Caco-2 (cell line): ENCODE data around the gene CAPRIN1. TPM values are rescaled to one million over a fixed set of nuclear protein-coding genes. Genes with fewer than 3 reads are reported as not detected.
A peak's percentile ranks its signal among the peaks of the same experiment; 100 is the strongest.

Source experiments
- Bru-seq: library from RNA; stranded (reverse); fragments of 400-500 nt; gene quantifications from one replicate; lab custom pipeline; 2021; lab: Mats Ljungman, UMichigan
- BruChase-seq, 2 experiments: library from RNA; stranded (reverse); fragments of 400-500 nt; gene quantifications; one replicate each; lab custom pipeline; 2021; lab: Mats Ljungman, UMichigan
- BruUV-seq: library from RNA; stranded (reverse); fragments of 400-500 nt; replicated peaks from 2 replicates; lab custom pipeline; 2021; lab: Mats Ljungman, UMichigan
- CTCF ChIA-PET: fragments of 300-600 bp; sonication (Branson Sonifier 250); formaldehyde crosslinking; loops from one replicate; lab custom pipeline; 2022; ENCODE audit warnings: antibody characterized with exemption; lab: Charles Lee
- POLR2A ChIA-PET: fragments of 300-600 bp; sonication (Branson Sonifier 250); formaldehyde crosslinking; loops from one replicate; lab custom pipeline; 2022; ENCODE audit warnings: antibody characterized with exemption; lab: Charles Lee
- DNase-seq, 2 experiments: peaks; one replicate each; pipeline versions ENCODE4 v3.0.0 to v3.0.0-alpha.2; 2020 to 2022
- H3K27me3 ChIP-seq: replicated peaks from 2 replicates; pipeline ENCODE4 v1.6.0; 2011; ENCODE audit warnings: low read length; ENCODE audit not compliant: control insufficient read depth, insufficient read depth
- H3K36me3 ChIP-seq: 2 replicates; pipeline ENCODE4 v1.5.1; 2011; ENCODE audit warnings: low read length; ENCODE audit not compliant: control insufficient read depth, insufficient read depth
- H3K4me1 ChIP-seq: fragments of 250-450 bp; sonication (Bioruptor Pico); 2 replicates; pipeline ENCODE4 v1.5.1; 2020; ENCODE audit warnings: mild to moderate bottlenecking
- H3K4me3 ChIP-seq: 2 replicates; pipeline ENCODE4 v1.5.1; 2011; ENCODE audit warnings: low read depth, mild to moderate bottlenecking, control low read depth, low read length
- H3K9me3 ChIP-seq: fragments of 250-450 bp; sonication (Bioruptor Pico); 2 replicates; pipeline ENCODE4 v1.5.1; 2020; ENCODE audit warnings: mild to moderate bottlenecking, moderate library complexity
- H3K27ac Mint-ChIP-seq: one replicate; pipeline ENCODE4 v1.8.0; 2022; ENCODE audit warnings: mixed read lengths; ENCODE audit not compliant: unreplicated experiment
- H3K27me3 Mint-ChIP-seq: one replicate; pipeline ENCODE4 v1.8.0; 2022; ENCODE audit warnings: mixed read lengths; ENCODE audit not compliant: insufficient read depth, unreplicated experiment
- H3K36me3 Mint-ChIP-seq: one replicate; pipeline ENCODE4 v1.8.0; 2022; ENCODE audit warnings: mild to moderate bottlenecking, mixed read lengths; ENCODE audit not compliant: insufficient read depth, unreplicated experiment
- H3K4me1 Mint-ChIP-seq: one replicate; pipeline ENCODE4 v1.8.0; 2022; ENCODE audit warnings: low read depth, mixed read lengths; ENCODE audit not compliant: unreplicated experiment
- H3K4me3 Mint-ChIP-seq: one replicate; pipeline ENCODE4 v1.8.0; 2022; ENCODE audit warnings: mild to moderate bottlenecking, moderate library complexity, mixed read lengths; ENCODE audit not compliant: unreplicated experiment
- H3K9me3 Mint-ChIP-seq: one replicate; pipeline ENCODE4 v1.8.0; 2022; ENCODE audit warnings: mixed read lengths; ENCODE audit not compliant: unreplicated experiment
- intact Hi-C: fragments of 100-400 bp; cut with micrococcal nuclease; formaldehyde crosslinking; loops from one replicate; pipeline ENCODE4 v1.10.0; 2022; ENCODE audit not compliant: unreplicated experiment
- long read RNA-seq: library from polyadenylated mRNA; stranded (forward); transcript quantifications from one replicate; pipeline ENCODE4 v2.0.0, GENCODE V29; 2022
- total RNA-seq: library from RNA; stranded (reverse); gene quantifications from 2 replicates; pipeline ENCODE4 v1.2.3, GENCODE V29; 2022
- TF ChIP-seq, protein P1 (sequence below), 2 experiments: fragments of 200-600 bp in 1 of 2; IDR thresholded peaks; 1 replicate in 1 of 2; 2 replicates in 1 of 2; pipeline versions ENCODE4 v1.5.1 to v1.8.0; 2011 to 2022; ENCODE audit warnings: antibody characterized with exemption in 1 of 2, control low read depth in 1 of 2, inconsistent platforms in 1 of 2, low read depth in 1 of 2, low read length in 1 of 2, mild to moderate bottlenecking in 1 of 2, moderate library complexity in 1 of 2; ENCODE audit not compliant: insufficient read depth in 1 of 2, severe bottlenecking in 1 of 2, unreplicated experiment in 1 of 2

The CAPRIN1 gene, protein sequence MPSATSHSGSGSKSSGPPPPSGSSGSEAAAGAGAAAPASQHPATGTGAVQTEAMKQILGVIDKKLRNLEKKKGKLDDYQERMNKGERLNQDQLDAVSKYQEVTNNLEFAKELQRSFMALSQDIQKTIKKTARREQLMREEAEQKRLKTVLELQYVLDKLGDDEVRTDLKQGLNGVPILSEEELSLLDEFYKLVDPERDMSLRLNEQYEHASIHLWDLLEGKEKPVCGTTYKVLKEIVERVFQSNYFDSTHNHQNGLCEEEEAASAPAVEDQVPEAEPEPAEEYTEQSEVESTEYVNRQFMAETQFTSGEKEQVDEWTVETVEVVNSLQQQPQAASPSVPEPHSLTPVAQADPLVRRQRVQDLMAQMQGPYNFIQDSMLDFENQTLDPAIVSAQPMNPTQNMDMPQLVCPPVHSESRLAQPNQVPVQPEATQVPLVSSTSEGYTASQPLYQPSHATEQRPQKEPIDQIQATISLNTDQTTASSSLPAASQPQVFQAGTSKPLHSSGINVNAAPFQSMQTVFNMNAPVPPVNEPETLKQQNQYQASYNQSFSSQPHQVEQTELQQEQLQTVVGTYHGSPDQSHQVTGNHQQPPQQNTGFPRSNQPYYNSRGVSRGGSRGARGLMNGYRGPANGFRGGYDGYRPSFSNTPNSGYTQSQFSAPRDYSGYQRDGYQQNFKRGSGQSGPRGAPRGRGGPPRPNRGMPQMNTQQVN
- total RNA-seq = 217 and 224 TPM in 2 replicates
- Bru-seq, nascent RNA = percentile 98 among the genes with signal in this experiment
- BruChase-seq, experiment 1, labeled RNA remaining after a 2-hour chase = percentile 97 among the genes with signal in this experiment
- percentile 97 among the genes with signal in this experiment for BruChase-seq, experiment 2, labeled RNA remaining after a 6-hour chase
- long read RNA-seq, full-length matches to known transcripts = 161 of 192 reads
- long read RNA-seq, partial matches to known transcripts = 21 of 192 reads
- long read RNA-seq, other reads (novel, unspliced or antisense) = 10 of 192 reads

DNA sequence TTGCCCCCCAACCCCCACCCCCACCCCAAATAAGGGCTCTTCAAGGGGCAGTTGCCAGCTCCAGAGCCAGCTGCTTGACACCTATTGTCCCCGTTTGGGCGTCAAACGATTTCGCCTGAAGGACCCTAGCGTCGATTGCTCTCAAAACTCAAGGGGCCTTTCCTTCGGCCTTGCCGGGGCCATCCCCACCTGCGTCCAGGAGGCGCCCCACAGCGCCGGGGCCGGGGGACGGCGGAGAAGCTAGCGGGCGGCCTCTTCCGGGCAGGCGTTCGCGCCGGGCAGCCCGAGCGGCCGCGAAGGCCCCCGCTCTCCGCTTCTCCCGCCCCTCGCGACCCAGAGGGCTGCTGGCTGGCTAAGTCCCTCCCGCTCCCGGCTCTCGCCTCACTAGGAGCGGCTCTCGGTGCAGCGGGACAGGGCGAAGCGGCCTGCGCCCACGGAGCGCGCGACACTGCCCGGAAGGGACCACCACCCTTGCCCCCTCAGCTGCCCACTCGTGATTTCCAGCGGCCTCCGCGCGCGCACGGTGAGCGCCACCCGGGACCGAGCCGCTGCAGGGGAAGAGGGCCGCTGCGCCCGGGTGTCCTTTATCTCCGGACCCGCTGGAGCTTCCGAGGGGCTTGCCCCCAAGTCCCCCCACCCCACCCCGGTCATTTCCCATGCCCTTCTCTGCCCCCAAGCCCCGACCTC lies at the start of gene CAPRIN1:
Gene CAPRIN1, plus strand, starts transcription at position 383 of the 687 bp plus-strand sequence. CDS start 690 bp downstream, outside the sequence.
- Mint-ChIP-seq H3K9me3 (no peaks in the 10 kb centered on the region), H3K27me3 (no peaks in the 10 kb centered on the region), H3K27ac (peak within 1 kb of the TSS; percentile 97), H3K36me3 (peaks cover 35% of the 10 kb centered on the region), H3K4me1 (peaks cover 14% of the 10 kb centered on the region), H3K4me3 (peak within 1 kb of the TSS; percentile 98)
- peaks cover 2% of the 10 kb centered on the region for H3K36me3 ChIP-seq
- no peaks in the 10 kb centered on the region for H3K27me3 ChIP-seq
- ChIA-PET CTCF (interaction anchor here (0.9 to 1.4 kb wide), 3 partner anchors 23 to 123 kb away, joined by 3 to 7 read pairs (median 3); partner anchors contain the start of gene NAT10), POLR2A (interaction anchor here (0.5 to 1.6 kb wide), 7 partner anchors 11 to 734 kb away, joined by 3 to 14 read pairs (median 6); partner anchors contain the start of gene NAT10)
- H3K4me1 ChIP-seq = peaks cover 19% of the 10 kb centered on the region
- H3K4me3 ChIP-seq = peak within 1 kb of the TSS; percentile 94
- TF ChIP-seq, protein P1, sequence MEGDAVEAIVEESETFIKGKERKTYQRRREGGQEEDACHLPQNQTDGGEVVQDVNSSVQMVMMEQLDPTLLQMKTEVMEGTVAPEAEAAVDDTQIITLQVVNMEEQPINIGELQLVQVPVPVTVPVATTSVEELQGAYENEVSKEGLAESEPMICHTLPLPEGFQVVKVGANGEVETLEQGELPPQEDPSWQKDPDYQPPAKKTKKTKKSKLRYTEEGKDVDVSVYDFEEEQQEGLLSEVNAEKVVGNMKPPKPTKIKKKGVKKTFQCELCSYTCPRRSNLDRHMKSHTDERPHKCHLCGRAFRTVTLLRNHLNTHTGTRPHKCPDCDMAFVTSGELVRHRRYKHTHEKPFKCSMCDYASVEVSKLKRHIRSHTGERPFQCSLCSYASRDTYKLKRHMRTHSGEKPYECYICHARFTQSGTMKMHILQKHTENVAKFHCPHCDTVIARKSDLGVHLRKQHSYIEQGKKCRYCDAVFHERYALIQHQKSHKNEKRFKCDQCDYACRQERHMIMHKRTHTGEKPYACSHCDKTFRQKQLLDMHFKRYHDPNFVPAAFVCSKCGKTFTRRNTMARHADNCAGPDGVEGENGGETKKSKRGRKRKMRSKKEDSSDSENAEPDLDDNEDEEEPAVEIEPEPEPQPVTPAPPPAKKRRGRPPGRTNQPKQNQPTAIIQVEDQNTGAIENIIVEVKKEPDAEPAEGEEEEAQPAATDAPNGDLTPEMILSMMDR (IDR thresholded peaks at IDR 0.05; ENCODE audit: insufficient read depth in 1 of 2, low read depth in 1 of 2, low read length in 1 of 2, severe bottlenecking in 1 of 2, unreplicated experiment in 1 of 2) = peak in 1 of 2 experiments; percentile 13
- peak; percentile 97 to 98 for DNase-seq
- no peaks in the 10 kb centered on the region for H3K9me3 ChIP-seq
- intact Hi-C loops = loop anchor here (1.0 to 5.0 kb wide), 4 partner anchors 15 to 306 kb away; partner anchors contain the start of genes ABTB2 and NAT10
- BruUV-seq = no TSS peak

- Histone ChIP-seq H3K36me3 (no peaks in the 10 kb centered on the region), H3K9me3 (no peaks in the 10 kb centered on the region), H3K4me3 (no peak overlapping the region), H3K27me3 (no peaks in the 10 kb centered on the region), H3K4me1 (peaks cover 6% of the 10 kb centered on the region; the same call in 1 of the 2 replicates)
- no peaks in the 10 kb centered on the region for H3K36me3 Mint-ChIP-seq
- H3K4me3 Mint-ChIP-seq = no peak overlapping the region
- TF ChIP-seq, protein P1 (IDR thresholded peaks at IDR 0.05; ENCODE audit: insufficient read depth in 1 of 2, low read depth in 1 of 2, low read length in 1 of 2, severe bottlenecking in 1 of 2, unreplicated experiment in 1 of 2) = no peak
- H3K27me3 Mint-ChIP-seq = peaks cover 4% of the 10 kb centered on the region
- peaks cover 7% of the 10 kb centered on the region for H3K4me1 Mint-ChIP-seq
- ChIA-PET POLR2A (no interaction called here), CTCF (no interaction called here)
- no TSS peak for BruUV-seq
- peak in 1 of 2 experiments; percentile 11 for DNase-seq
- no peaks in the 10 kb centered on the region for H3K9me3 Mint-ChIP-seq
- intact Hi-C loops = no loop called here
- H3K27ac Mint-ChIP-seq = no peak overlapping the region
Observed at GRCh38 chr11:34002420-34002819, 49.1 kb upstream of the CAPRIN1 start.
